ENCODE measurements around the gene TMEM62.

- TF ChIP-seq, protein P1, sequence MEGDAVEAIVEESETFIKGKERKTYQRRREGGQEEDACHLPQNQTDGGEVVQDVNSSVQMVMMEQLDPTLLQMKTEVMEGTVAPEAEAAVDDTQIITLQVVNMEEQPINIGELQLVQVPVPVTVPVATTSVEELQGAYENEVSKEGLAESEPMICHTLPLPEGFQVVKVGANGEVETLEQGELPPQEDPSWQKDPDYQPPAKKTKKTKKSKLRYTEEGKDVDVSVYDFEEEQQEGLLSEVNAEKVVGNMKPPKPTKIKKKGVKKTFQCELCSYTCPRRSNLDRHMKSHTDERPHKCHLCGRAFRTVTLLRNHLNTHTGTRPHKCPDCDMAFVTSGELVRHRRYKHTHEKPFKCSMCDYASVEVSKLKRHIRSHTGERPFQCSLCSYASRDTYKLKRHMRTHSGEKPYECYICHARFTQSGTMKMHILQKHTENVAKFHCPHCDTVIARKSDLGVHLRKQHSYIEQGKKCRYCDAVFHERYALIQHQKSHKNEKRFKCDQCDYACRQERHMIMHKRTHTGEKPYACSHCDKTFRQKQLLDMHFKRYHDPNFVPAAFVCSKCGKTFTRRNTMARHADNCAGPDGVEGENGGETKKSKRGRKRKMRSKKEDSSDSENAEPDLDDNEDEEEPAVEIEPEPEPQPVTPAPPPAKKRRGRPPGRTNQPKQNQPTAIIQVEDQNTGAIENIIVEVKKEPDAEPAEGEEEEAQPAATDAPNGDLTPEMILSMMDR (IDR thresholded peaks at IDR 0.05), result no peak
- TF ChIP-seq EP300 (IDR thresholded peaks at IDR 0.05) (no peak), POLR2A (IDR thresholded peaks at IDR 0.05) (no peak)
Observed at GRCh38 chr15:43196760-43197548, 63.6 kb downstream of the TMEM62 start.
